Measurements from ENCODE around the gene FAM120A. TPM values are rescaled to one million over a fixed set of nuclear protein-coding genes. Genes with fewer than 3 reads are reported as not detected.

The FAM120A gene
- total RNA-seq, 1 donor from 2014 or later: 107 TPM

GRCh38 chr9:93431539-93432105 lies 19.9 kb upstream of the FAM120A start:
- H3K36me3 Mint-ChIP-seq (ENCODE audit: low read depth): no peaks in the 10 kb centered on the region
- intact Hi-C loops (cut with micrococcal nuclease): no loop called here
- peaks cover 4% of the 10 kb centered on the region for H3K27me3 Mint-ChIP-seq
- POLR2A ChIA-PET: no interaction called here
- CTCF ChIA-PET: no interaction called here
- H3K4me1 Mint-ChIP-seq: peaks cover 6% of the 10 kb centered on the region
- H3K4me3 Mint-ChIP-seq: no peak overlapping the region
- H3K9me3 Mint-ChIP-seq: no peaks in the 10 kb centered on the region
- ATAC-seq (ENCODE audit: low read depth): no peak
- no peak for DNase-seq
- TF ChIP-seq CTCF (IDR thresholded peaks at IDR 0.05): no peak
- no peak overlapping the region for H3K27ac Mint-ChIP-seq

GRCh38 chr9:93432964-93433363 lies 18.5 kb upstream of the FAM120A start:
- ChIA-PET CTCF (no interaction called here), POLR2A (no interaction called here)
- no peaks in the 10 kb centered on the region for H3K9me3 Mint-ChIP-seq
- no peak overlapping the region for H3K27ac Mint-ChIP-seq
- no peak for ATAC-seq (ENCODE audit: low read depth)
- TF ChIP-seq CTCF (IDR thresholded peaks at IDR 0.05): no peak
- no peak for DNase-seq
- H3K27me3 Mint-ChIP-seq: peaks cover 2% of the 10 kb centered on the region
- H3K4me1 Mint-ChIP-seq: peaks cover 6% of the 10 kb centered on the region
- intact Hi-C loops (cut with micrococcal nuclease): no loop called here
- peaks cover 4% of the 10 kb centered on the region for H3K36me3 Mint-ChIP-seq (ENCODE audit: low read depth)
- H3K4me3 Mint-ChIP-seq: no peak overlapping the region

GRCh38 chr9:93434056-93434455 lies 17.4 kb upstream of the FAM120A start:
- Mint-ChIP-seq H3K4me3 (no peak overlapping the region), H3K36me3 (ENCODE audit: low read depth) (peaks cover 4% of the 10 kb centered on the region), H3K9me3 (no peaks in the 10 kb centered on the region), H3K4me1 (peaks cover 6% of the 10 kb centered on the region), H3K27ac (no peak overlapping the region), H3K27me3 (peaks cover 2% of the 10 kb centered on the region)
- intact Hi-C loops (cut with micrococcal nuclease): no loop called here
- no peak for ATAC-seq (ENCODE audit: low read depth)
- ChIA-PET POLR2A (no interaction called here), CTCF (no interaction called here)
- DNase-seq: no peak
- TF ChIP-seq CTCF (IDR thresholded peaks at IDR 0.05): no peak

- H3K27me3 Mint-ChIP-seq: no peaks in the 10 kb centered on the region
- POLR2A ChIA-PET: no interaction called here
Measured at GRCh38 chr9:93435386-93435785, 16.1 kb upstream of the FAM120A start.

GRCh38 chr9:93436218-93436617 lies 15.3 kb upstream of the FAM120A start:
- Mint-ChIP-seq H3K4me3 (no peak overlapping the region), H3K27ac (no peak overlapping the region), H3K36me3 (ENCODE audit: low read depth) (peaks cover 4% of the 10 kb centered on the region), H3K27me3 (no peaks in the 10 kb centered on the region), H3K4me1 (peaks cover 6% of the 10 kb centered on the region), H3K9me3 (no peaks in the 10 kb centered on the region)
- DNase-seq (no peak), ATAC-seq (ENCODE audit: low read depth) (no peak)
- ChIA-PET CTCF (no interaction called here), POLR2A (no interaction called here)
- intact Hi-C loops (cut with micrococcal nuclease): no loop called here
- TF ChIP-seq CTCF (IDR thresholded peaks at IDR 0.05): no peak

More at GRCh38 chr9:93435386-93435785, 16.1 kb upstream of the FAM120A start:
- no peak for TF ChIP-seq CTCF (IDR thresholded peaks at IDR 0.05)
- CTCF ChIA-PET: no interaction called here
- Mint-ChIP-seq H3K27ac (no peak overlapping the region), H3K4me1 (peaks cover 6% of the 10 kb centered on the region), H3K9me3 (no peaks in the 10 kb centered on the region), H3K36me3 (ENCODE audit: low read depth) (peaks cover 4% of the 10 kb centered on the region), H3K4me3 (no peak overlapping the region)
- DNase-seq: no peak
- no peak for ATAC-seq (ENCODE audit: low read depth)
- intact Hi-C loops (cut with micrococcal nuclease): no loop called here
